Activated CD4-positive, alpha-beta T cell treated with anti-CD3 and anti-CD28 coated beads for 4 hours (primary cell): ENCODE results near the gene HOMER1.

Source experiments
- DNase-seq, 2 donors: peaks; one replicate each; pipeline ENCODE4 v3.0.0-alpha.2; 2020

HOMER1 gene

GRCh38 chr5:79488058-79488457, 25.9 kb downstream of the HOMER1 start:
- DNase-seq, result no peak

- no peak for DNase-seq
These were observed 26.7 kb downstream of the HOMER1 start for GRCh38 chr5:79487251-79487650.

GRCh38 chr5:79486116-79486515, 27.8 kb downstream of the HOMER1 start:
- no peak for DNase-seq

GRCh38 chr5:79484731-79485130, 29.2 kb downstream of the HOMER1 start:
- no peak for DNase-seq

GRCh38 chr5:79481574-79481973, 32.4 kb downstream of the HOMER1 start:
- no peak for DNase-seq

GRCh38 chr5:79480991-79481390, 32.9 kb downstream of the HOMER1 start:
- no peak for DNase-seq

- DNase-seq, result no peak
These were observed 38.8 kb downstream of the HOMER1 start for GRCh38 chr5:79475152-79475466.

GRCh38 chr5:79474367-79475151, 39.4 kb downstream of the HOMER1 start:
- no peak for DNase-seq

- DNase-seq, result no peak
These were observed 42.4 kb downstream of the HOMER1 start for GRCh38 chr5:79471556-79471955.

- no peak for DNase-seq
These were observed 49.1 kb downstream of the HOMER1 start for GRCh38 chr5:79464695-79465332.

- no peak for DNase-seq
These were observed 49.7 kb downstream of the HOMER1 start for GRCh38 chr5:79464278-79464677.

- DNase-seq, result no peak
These were observed 54.3 kb downstream of the HOMER1 start for GRCh38 chr5:79459626-79460025.

- no peak for DNase-seq
These were observed 56.9 kb downstream of the HOMER1 start for GRCh38 chr5:79456890-79457583.

- DNase-seq, result no peak
These were observed 57.5 kb downstream of the HOMER1 start for GRCh38 chr5:79456400-79456799.

- DNase-seq, result no peak
These were observed 59.9 kb downstream of the HOMER1 start for GRCh38 chr5:79454043-79454442.

- no peak for DNase-seq
These were observed 65.6 kb downstream of the HOMER1 start for GRCh38 chr5:79448336-79448735.

- no peak for DNase-seq
These were observed 77.1 kb downstream of the HOMER1 start for GRCh38 chr5:79436821-79437220.

GRCh38 chr5:79436224-79436623, 77.7 kb downstream of the HOMER1 start:
- no peak for DNase-seq

- no peak for DNase-seq
These were observed 83.7 kb downstream of the HOMER1 start for GRCh38 chr5:79430196-79430595.

- DNase-seq, result no peak
These were observed 90.6 kb downstream of the HOMER1 start for GRCh38 chr5:79423296-79423695.

GRCh38 chr5:79420248-79420647, 93.7 kb downstream of the HOMER1 start:
- DNase-seq, result no peak

GRCh38 chr5:79418276-79418675, 95.7 kb downstream of the HOMER1 start:
- DNase-seq, result no peak

GRCh38 chr5:79417495-79417894, 96.4 kb downstream of the HOMER1 start:
- DNase-seq, result no peak

GRCh38 chr5:79416499-79416898, 97.4 kb downstream of the HOMER1 start:
- no peak for DNase-seq
